ENCODE results near the gene GAB2. TPM values are rescaled to one million over a fixed set of nuclear protein-coding genes. Genes with fewer than 3 reads are reported as not detected.

GAB2 gene
- total and polyA plus RNA-seq, 10 of the 15 experiments (the other 5 are each of a cell fraction or from before 2014, with no cell fraction given): 0.69 to 12.6 (median 3.8) TPM

GRCh38 chr11:78381865-78382264 is 35.8 kb downstream of the GAB2 start:
- ChIA-PET CTCF (interaction anchor here (0.9 to 1.4 kb wide), 3 partner anchors 8 to 183 kb away, joined by 3 to 4 read pairs (median 4); no protein-coding TSS in a partner anchor), RAD21 (ENCODE audit: unreplicated experiment) (no interaction called here), SMC1A (ENCODE audit: uncharacterized antibody, unreplicated experiment) (interaction anchor here (1.1 to 1.2 kb wide), 2 partner anchors 15 to 304 kb away, joined by 3 to 4 read pairs; no protein-coding TSS in a partner anchor), POLR2A (no interaction called here)
- BruUV-seq (replicated peaks): no TSS peak
- no peaks in the 10 kb centered on the region for H3K79me2 ChIP-seq (ENCODE audit: control insufficient read depth, insufficient read depth, low read length)
- no peaks in the 10 kb centered on the region for H3K4me1 ChIP-seq (ENCODE audit: control insufficient read depth, insufficient read depth, low read length)
- no peaks in the 10 kb centered on the region for H3K27me3 ChIP-seq (replicated peaks in 1 of 2; ENCODE audit: control insufficient read depth in 2 of 2, insufficient read depth in 2 of 2, low read length in 1 of 2)
- peaks cover 7% of the 10 kb centered on the region; the same call in 2 of the 3 replicates for H3K9me3 ChIP-seq (replicated peaks; ENCODE audit: control insufficient read depth, insufficient read depth, low read length)
- WGBS (ENCODE audit: insufficient coverage, insufficient replicate concordance, low lambda C conversion rate, missing lambda C conversion rate): 96% methylated on average over 4 of the region's 4 CpGs
- ATAC-seq: no peak
- H3K4me3 ChIP-seq: no peak overlapping the region
- FAIRE-seq: no peak
- intact Hi-C loops (cut with micrococcal nuclease; ENCODE audit: unreplicated experiment): no loop called here
- TF ChIP-seq MEF2A (IDR thresholded peaks at IDR 0.05; ENCODE audit: insufficient read depth, low read depth, low read length) (no peak), ATF3 (IDR thresholded peaks at IDR 0.05; ENCODE audit: borderline replicate concordance, extremely low read depth, low read depth, low read length) (no peak), RUNX3 (IDR thresholded peaks at IDR 0.05; ENCODE audit: low read length) (no peak), CEBPB (IDR thresholded peaks at IDR 0.05; ENCODE audit: borderline replicate concordance in 1 of 2, low read depth in 2 of 2, low read length in 2 of 2) (no peak), CREB1 (IDR thresholded peaks at IDR 0.05; ENCODE audit: low read depth) (no peak), YBX1 (IDR thresholded peaks at IDR 0.05) (no peak), JUND (IDR thresholded peaks at IDR 0.05; ENCODE audit: low read depth, low read length) (no peak), GATAD2B (conservative IDR thresholded peaks at IDR 0.05; ENCODE audit: low read depth) (no peak), ZBTB40 (IDR thresholded peaks at IDR 0.05; ENCODE audit: borderline replicate concordance) (no peak)
- no peak for DNase-seq (ENCODE audit: low read depth, low spot score)
- no peaks in the 10 kb centered on the region for H3K36me3 ChIP-seq (ENCODE audit: control insufficient read depth in 2 of 2, insufficient read depth in 2 of 2, low read length in 1 of 2)
- H3K4me2 ChIP-seq (ENCODE audit: control insufficient read depth, insufficient read depth): no peak overlapping the region
- H3K27ac ChIP-seq (ENCODE audit: control insufficient read depth, insufficient read depth): no peak overlapping the region
- H2AFZ ChIP-seq (ENCODE audit: control insufficient read depth, low read depth, low read length): no peak overlapping the region
- H3K9ac ChIP-seq (ENCODE audit: control insufficient read depth, insufficient read depth, low read length): no peak overlapping the region
- no peaks in the 10 kb centered on the region for H4K20me1 ChIP-seq (ENCODE audit: control insufficient read depth, insufficient read depth)
- in situ Hi-C loops (cut with MboI): no loop called here
